HepG2 (cell line): ENCODE results near the gene HLA-DOA. TPM values are rescaled to one million over a fixed set of nuclear protein-coding genes. Genes with fewer than 3 reads are reported as not detected.
A peak's percentile ranks its signal among the peaks of the same experiment; 100 is the strongest.

Experiments used
- ASH2L ChIP-seq: fragments of 300-600, 200-600 bp; sonication (generic); IDR thresholded peaks from 2 replicates; pipeline ENCODE4 v1.7.0; 2017; ENCODE audit warnings: low read depth, mild to moderate bottlenecking, moderate library complexity, mixed read lengths, low read length; ENCODE audit not compliant: insufficient read length
- ATAD3A ChIP-seq: sonication (generic); formaldehyde crosslinking; IDR thresholded peaks from 2 replicates; pipeline ENCODE4 v1.4.0; 2020; ENCODE audit warnings: missing genetic modification reagents
- ETV6 ChIP-seq: sonication (generic); formaldehyde crosslinking; conservative IDR thresholded peaks from 2 replicates; pipeline ENCODE4 v1.4.0; 2020; ENCODE audit warnings: missing genetic modification reagents
- HOXA7 ChIP-seq: sonication (generic); formaldehyde crosslinking; IDR thresholded peaks from 2 replicates; pipeline ENCODE4 v1.8.1; 2022; ENCODE audit warnings: mild to moderate bottlenecking, missing genetic modification reagents, moderate library complexity
- KDM2A ChIP-seq: sonication (generic); formaldehyde crosslinking; IDR thresholded peaks from 2 replicates; pipeline ENCODE4 v1.4.0; 2020; ENCODE audit warnings: low read depth, missing genetic modification reagents, borderline replicate concordance
- NCOA1 ChIP-seq: sonication (generic); formaldehyde crosslinking; IDR thresholded peaks from 2 replicates; pipeline ENCODE4 v1.9.0; 2021; ENCODE audit warnings: missing genetic modification reagents
- SCMH1 ChIP-seq: sonication (generic); formaldehyde crosslinking; IDR thresholded peaks from 2 replicates; pipeline ENCODE4 v1.9.0; 2021; ENCODE audit warnings: missing genetic modification reagents, mild to moderate bottlenecking, borderline replicate concordance
- STAT5B ChIP-seq: sonication (generic); formaldehyde crosslinking; IDR thresholded peaks from 2 replicates; pipeline ENCODE4 v1.4.0; 2020; ENCODE audit warnings: missing genetic modification reagents
- ZBTB8A ChIP-seq: sonication (generic); formaldehyde crosslinking; IDR thresholded peaks from 2 replicates; pipeline ENCODE4 v1.4.0; 2020; ENCODE audit warnings: mild to moderate bottlenecking, low read depth, missing genetic modification reagents, borderline replicate concordance
- ZNF251 ChIP-seq: sonication (generic); formaldehyde crosslinking; IDR thresholded peaks from 2 replicates; pipeline ENCODE4 v1.9.0; 2021; ENCODE audit warnings: mild to moderate bottlenecking, missing genetic modification reagents
- ZNF33B ChIP-seq: sonication (generic); formaldehyde crosslinking; IDR thresholded peaks from 2 replicates; pipeline ENCODE4 v1.5.1; 2020; ENCODE audit warnings: mild to moderate bottlenecking, missing genetic modification reagents
- ZNF446 ChIP-seq: sonication (generic); formaldehyde crosslinking; IDR thresholded peaks from 2 replicates; pipeline ENCODE4 v1.5.0; 2020; ENCODE audit warnings: mild to moderate bottlenecking, missing genetic modification reagents
- ZNF530 ChIP-seq: sonication (generic); formaldehyde crosslinking; IDR thresholded peaks from 2 replicates; pipeline ENCODE4 v1.5.0; 2020; ENCODE audit warnings: low read depth, mild to moderate bottlenecking, missing genetic modification reagents
- ZNF746 ChIP-seq: sonication (generic); formaldehyde crosslinking; IDR thresholded peaks from 2 replicates; pipeline ENCODE4 v1.8.0; 2022; ENCODE audit warnings: mild to moderate bottlenecking, missing genetic modification reagents
- polyA plus RNA-seq, 8 experiments: library from polyadenylated mRNA; depleted of rRNA in 3 of 8; stranded (reverse) in 7 of 8; unstranded in 1 of 8; fragments of >200 nt; fragmentation: Illumina TruSeq in 4 of 8; extraction: Trizol in 4 of 8; gene quantifications; 2 replicates each; pipeline versions ENCODE4 v1.2.1 to v1.2.3, GENCODE V29; 2011 to 2016; ENCODE audit warnings: low read depth in 4 of 8, missing spikeins in 1 of 8, mixed read lengths in 1 of 8; ENCODE audit not compliant: insufficient read depth in 1 of 8
- total RNA-seq, 5 experiments: library from RNA; depleted of rRNA; stranded (reverse); fragments of >200 nt; fragmentation: Illumina TruSeq; extraction: Trizol; gene quantifications; 2 replicates each; pipeline ENCODE4 v1.2.3, GENCODE V29; 2016; ENCODE audit warnings: low read depth in 1 of 5
- TF ChIP-seq, protein P1 (sequence below): sonication (generic); formaldehyde crosslinking; IDR thresholded peaks from 2 replicates; pipeline ENCODE4 v1.4.0; 2020; ENCODE audit warnings: missing genetic modification reagents
- TF ChIP-seq, protein P2 (sequence below): sonication (generic); formaldehyde crosslinking; IDR thresholded peaks from 2 replicates; pipeline ENCODE4 v1.4.0; 2020; ENCODE audit warnings: missing genetic modification reagents
- TF ChIP-seq, protein P3 (sequence below): sonication (generic); formaldehyde crosslinking; IDR thresholded peaks from 2 replicates; pipeline ENCODE4 v1.5.1; 2020; ENCODE audit warnings: mild to moderate bottlenecking, missing genetic modification reagents, borderline replicate concordance
- TF ChIP-seq, protein P4 (sequence below): sonication (generic); formaldehyde crosslinking; IDR thresholded peaks from 2 replicates; pipeline ENCODE4 v1.8.0; 2022; ENCODE audit warnings: low read depth, missing genetic modification reagents

The HLA-DOA gene
- total and polyA plus RNA-seq, 2 of the 13 experiments (the other 11 are each of a cell fraction or from before 2014, with no cell fraction given): 0.03 to 0.09 TPM

DNA sequence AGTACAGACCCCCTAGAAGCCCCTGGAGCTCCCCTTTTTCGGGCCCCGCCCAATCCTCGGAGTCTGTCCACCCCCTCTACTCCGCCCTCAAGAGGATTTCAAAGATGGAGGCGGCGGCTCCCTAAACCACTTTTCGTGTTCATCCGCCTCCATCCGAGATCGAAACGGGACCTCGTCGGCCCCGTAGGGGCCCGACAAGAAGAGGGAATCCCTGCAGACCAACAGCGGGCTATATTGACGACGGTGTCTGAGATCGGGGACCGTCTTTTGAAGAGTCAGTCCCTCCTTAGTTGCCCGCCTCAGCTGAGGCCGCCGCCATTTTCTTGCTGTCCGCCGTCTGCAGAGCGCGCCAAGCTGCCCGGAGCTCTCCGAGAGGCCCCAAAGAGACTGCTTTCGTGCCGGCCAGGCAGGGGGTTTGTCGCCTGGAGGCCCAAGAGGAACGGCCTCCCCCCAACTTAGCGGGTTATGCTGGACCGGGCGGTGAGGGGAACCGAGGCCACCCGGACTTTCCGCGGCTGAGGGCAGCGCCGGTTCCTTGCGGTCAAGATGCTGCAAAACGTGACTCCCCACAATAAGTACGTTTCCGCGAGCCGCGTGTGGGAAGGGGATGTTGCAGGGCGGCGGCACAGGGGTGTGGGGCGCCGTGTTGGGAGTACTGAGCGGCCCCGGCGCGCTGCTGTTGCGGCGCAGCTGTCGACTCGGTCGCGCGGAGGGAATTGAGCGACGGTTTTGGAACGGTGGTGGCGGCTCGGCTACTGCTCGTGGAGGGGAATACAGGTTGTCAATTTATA, 36.8 kb downstream of the HLA-DOA start (continued):
- TF ChIP-seq, protein P1, sequence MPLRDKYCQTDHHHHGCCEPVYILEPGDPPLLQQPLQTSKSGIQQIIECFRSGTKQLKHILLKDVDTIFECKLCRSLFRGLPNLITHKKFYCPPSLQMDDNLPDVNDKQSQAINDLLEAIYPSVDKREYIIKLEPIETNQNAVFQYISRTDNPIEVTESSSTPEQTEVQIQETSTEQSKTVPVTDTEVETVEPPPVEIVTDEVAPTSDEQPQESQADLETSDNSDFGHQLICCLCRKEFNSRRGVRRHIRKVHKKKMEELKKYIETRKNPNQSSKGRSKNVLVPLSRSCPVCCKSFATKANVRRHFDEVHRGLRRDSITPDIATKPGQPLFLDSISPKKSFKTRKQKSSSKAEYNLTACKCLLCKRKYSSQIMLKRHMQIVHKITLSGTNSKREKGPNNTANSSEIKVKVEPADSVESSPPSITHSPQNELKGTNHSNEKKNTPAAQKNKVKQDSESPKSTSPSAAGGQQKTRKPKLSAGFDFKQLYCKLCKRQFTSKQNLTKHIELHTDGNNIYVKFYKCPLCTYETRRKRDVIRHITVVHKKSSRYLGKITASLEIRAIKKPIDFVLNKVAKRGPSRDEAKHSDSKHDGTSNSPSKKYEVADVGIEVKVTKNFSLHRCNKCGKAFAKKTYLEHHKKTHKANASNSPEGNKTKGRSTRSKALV (CRISPR knock-in tag): no peak
- 0 out of 2 replicates have a peak, but pooled peaks have one; percentile 15 for TF ChIP-seq NCOA1 (CRISPR knock-in tag)
- peak; percentile 75 for TF ChIP-seq KDM2A (CRISPR knock-in tag)
- no peak; the same call in 1 of the 2 replicates for TF ChIP-seq ZNF746
- TF ChIP-seq HOXA7 (CRISPR knock-in tag): peak; percentile 92; the same call in 1 of the 2 replicates
- no peak for TF ChIP-seq ZNF33B (CRISPR knock-in tag)
- TF ChIP-seq, protein P2, sequence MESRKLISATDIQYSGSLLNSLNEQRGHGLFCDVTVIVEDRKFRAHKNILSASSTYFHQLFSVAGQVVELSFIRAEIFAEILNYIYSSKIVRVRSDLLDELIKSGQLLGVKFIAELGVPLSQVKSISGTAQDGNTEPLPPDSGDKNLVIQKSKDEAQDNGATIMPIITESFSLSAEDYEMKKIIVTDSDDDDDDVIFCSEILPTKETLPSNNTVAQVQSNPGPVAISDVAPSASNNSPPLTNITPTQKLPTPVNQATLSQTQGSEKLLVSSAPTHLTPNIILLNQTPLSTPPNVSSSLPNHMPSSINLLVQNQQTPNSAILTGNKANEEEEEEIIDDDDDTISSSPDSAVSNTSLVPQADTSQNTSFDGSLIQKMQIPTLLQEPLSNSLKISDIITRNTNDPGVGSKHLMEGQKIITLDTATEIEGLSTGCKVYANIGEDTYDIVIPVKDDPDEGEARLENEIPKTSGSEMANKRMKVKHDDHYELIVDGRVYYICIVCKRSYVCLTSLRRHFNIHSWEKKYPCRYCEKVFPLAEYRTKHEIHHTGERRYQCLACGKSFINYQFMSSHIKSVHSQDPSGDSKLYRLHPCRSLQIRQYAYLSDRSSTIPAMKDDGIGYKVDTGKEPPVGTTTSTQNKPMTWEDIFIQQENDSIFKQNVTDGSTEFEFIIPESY (CRISPR knock-in tag): no peak
- TF ChIP-seq SCMH1 (CRISPR knock-in tag): no peak
- TF ChIP-seq, protein P3, sequence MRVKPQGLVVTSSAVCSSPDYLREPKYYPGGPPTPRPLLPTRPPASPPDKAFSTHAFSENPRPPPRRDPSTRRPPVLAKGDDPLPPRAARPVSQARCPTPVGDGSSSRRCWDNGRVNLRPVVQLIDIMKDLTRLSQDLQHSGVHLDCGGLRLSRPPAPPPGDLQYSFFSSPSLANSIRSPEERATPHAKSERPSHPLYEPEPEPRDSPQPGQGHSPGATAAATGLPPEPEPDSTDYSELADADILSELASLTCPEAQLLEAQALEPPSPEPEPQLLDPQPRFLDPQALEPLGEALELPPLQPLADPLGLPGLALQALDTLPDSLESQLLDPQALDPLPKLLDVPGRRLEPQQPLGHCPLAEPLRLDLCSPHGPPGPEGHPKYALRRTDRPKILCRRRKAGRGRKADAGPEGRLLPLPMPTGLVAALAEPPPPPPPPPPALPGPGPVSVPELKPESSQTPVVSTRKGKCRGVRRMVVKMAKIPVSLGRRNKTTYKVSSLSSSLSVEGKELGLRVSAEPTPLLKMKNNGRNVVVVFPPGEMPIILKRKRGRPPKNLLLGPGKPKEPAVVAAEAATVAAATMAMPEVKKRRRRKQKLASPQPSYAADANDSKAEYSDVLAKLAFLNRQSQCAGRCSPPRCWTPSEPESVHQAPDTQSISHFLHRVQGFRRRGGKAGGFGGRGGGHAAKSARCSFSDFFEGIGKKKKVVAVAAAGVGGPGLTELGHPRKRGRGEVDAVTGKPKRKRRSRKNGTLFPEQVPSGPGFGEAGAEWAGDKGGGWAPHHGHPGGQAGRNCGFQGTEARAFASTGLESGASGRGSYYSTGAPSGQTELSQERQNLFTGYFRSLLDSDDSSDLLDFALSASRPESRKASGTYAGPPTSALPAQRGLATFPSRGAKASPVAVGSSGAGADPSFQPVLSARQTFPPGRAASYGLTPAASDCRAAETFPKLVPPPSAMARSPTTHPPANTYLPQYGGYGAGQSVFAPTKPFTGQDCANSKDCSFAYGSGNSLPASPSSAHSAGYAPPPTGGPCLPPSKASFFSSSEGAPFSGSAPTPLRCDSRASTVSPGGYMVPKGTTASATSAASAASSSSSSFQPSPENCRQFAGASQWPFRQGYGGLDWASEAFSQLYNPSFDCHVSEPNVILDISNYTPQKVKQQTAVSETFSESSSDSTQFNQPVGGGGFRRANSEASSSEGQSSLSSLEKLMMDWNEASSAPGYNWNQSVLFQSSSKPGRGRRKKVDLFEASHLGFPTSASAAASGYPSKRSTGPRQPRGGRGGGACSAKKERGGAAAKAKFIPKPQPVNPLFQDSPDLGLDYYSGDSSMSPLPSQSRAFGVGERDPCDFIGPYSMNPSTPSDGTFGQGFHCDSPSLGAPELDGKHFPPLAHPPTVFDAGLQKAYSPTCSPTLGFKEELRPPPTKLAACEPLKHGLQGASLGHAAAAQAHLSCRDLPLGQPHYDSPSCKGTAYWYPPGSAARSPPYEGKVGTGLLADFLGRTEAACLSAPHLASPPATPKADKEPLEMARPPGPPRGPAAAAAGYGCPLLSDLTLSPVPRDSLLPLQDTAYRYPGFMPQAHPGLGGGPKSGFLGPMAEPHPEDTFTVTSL: peak; percentile 24; the same call in 1 of the 2 replicates
- TF ChIP-seq ASH2L: peak; percentile 96
- no peak for TF ChIP-seq ZNF530 (CRISPR knock-in tag)
- no peak; the same call in 1 of the 2 replicates for TF ChIP-seq ETV6 (CRISPR knock-in tag)
- no peak for TF ChIP-seq ATAD3A (CRISPR knock-in tag)
- peak; percentile 77; the same call in 1 of the 2 replicates for TF ChIP-seq ZNF446
- no peak; the same call in 1 of the 2 replicates for TF ChIP-seq ZBTB8A (CRISPR knock-in tag)
- TF ChIP-seq, protein P4, sequence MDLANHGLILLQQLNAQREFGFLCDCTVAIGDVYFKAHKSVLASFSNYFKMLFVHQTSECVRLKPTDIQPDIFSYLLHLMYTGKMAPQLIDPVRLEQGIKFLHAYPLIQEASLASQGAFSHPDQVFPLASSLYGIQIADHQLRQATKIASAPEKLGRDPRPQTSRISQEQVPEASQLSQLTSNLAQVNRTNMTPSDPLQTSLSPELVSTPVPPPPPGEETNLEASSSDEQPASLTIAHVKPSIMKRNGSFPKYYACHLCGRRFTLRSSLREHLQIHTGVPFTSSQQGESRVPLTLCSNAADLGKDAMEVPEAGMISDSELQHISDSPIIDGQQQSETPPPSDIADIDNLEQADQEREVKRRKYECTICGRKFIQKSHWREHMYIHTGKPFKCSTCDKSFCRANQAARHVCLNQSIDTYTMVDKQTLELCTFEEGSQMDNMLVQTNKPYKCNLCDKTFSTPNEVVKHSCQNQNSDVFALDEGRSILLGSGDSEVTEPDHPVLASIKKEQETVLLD (CRISPR knock-in tag): peak; percentile 39; the same call in 1 of the 2 replicates
- no peak for TF ChIP-seq STAT5B (CRISPR knock-in tag)
- TF ChIP-seq ZNF251 (CRISPR knock-in tag): no peak
